Stimulated activated naive CD8-positive, alpha-beta T cell treated with anti-CD3 and anti-CD28 coated beads, Interleukin-15, Interleukin-2, amounts not matched to agents 100 ng/mL and 50 ng/mL, for 24 hours (primary cell): ENCODE measurements around the gene APP.

Source experiments
- H3K27ac Mint-ChIP-seq: one replicate; pipeline ENCODE4 v1.8.0; 2021; ENCODE audit warnings: mild to moderate bottlenecking, mixed read lengths
- H3K27me3 Mint-ChIP-seq: one replicate; pipeline ENCODE4 v1.8.0; 2021; ENCODE audit warnings: mixed read lengths
- H3K36me3 Mint-ChIP-seq: one replicate; pipeline ENCODE4 v1.8.0; 2021; ENCODE audit warnings: low read depth, mixed read lengths
- H3K4me1 Mint-ChIP-seq: one replicate; pipeline ENCODE4 v1.8.0; 2021; ENCODE audit warnings: low read depth, mixed read lengths
- H3K4me3 Mint-ChIP-seq: one replicate; pipeline ENCODE4 v1.8.0; 2021; ENCODE audit warnings: mild to moderate bottlenecking, mixed read lengths
- H3K9me3 Mint-ChIP-seq: one replicate; pipeline ENCODE4 v1.8.0; 2021; ENCODE audit warnings: mixed read lengths

Gene APP

DNA sequence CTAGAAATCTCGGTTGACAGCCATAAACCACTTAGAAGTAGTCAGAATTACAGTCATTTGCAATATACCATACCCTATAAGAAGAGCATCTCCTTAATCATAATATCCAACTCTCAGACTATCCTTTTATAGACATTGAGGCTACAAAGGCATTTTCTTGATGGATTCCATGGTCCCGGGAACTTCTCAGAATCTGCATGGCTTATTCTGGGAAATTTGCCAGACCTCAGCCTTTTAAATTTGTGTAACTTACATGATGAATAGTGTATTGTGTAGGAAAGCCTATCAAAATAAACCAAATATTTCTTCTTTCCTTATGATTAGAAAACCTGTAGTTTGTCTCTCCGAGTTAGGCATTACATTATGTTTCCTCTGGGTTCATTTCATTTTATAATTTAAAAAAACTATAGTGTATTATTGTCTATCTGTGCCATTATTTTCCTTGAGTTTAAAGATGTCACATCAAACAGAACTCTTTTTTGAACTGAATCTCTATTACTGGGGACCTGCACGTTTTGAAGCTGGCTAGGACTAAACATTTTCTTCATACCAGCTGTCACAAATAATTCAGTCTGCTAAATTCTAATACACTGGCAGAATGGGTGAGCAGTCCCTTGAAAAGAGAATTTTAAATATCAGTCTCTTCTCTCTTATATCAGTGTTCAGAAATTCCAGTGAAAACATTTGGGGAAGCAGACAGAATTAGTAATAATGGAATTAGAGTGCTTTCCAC is 332.9 kb downstream of the APP start:
- Mint-ChIP-seq H3K4me1 (no peaks in the 10 kb centered on the region), H3K4me3 (no peak overlapping the region), H3K9me3 (peaks cover 21% of the 10 kb centered on the region), H3K27ac (no peak overlapping the region), H3K27me3 (no peaks in the 10 kb centered on the region), H3K36me3 (no peaks in the 10 kb centered on the region)

DNA sequence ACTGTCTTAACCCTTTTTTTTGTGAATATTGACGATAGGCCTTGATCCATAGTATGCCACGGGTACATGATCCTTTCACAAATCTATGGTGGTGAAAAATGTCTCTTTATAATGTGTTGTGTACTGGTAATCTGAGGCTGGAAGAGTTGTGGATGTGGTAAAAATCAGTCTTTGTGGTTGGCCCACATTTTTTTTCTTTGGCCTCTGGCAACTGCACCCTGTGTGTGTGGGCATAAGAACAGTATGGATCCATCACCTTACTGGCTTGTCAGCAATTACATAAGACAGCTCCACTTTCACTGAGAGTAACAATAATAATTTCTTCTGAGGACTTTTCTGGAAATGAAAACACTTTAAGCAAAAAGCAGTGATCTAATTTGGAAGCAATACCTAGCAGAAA is 334.2 kb downstream of the APP start:
- H3K4me1 Mint-ChIP-seq, result peaks cover 7% of the 10 kb centered on the region
- H3K36me3 Mint-ChIP-seq, result no peaks in the 10 kb centered on the region
- H3K27me3 Mint-ChIP-seq, result no peaks in the 10 kb centered on the region
- H3K27ac Mint-ChIP-seq, result no peak overlapping the region
- H3K9me3 Mint-ChIP-seq, result peaks cover 21% of the 10 kb centered on the region
- no peak overlapping the region for H3K4me3 Mint-ChIP-seq

- peaks cover 13% of the 10 kb centered on the region for H3K9me3 Mint-ChIP-seq
- H3K4me1 Mint-ChIP-seq, result peaks cover 8% of the 10 kb centered on the region
- H3K4me3 Mint-ChIP-seq, result no peak overlapping the region
- H3K27ac Mint-ChIP-seq, result no peak overlapping the region
- H3K27me3 Mint-ChIP-seq, result no peaks in the 10 kb centered on the region
- H3K36me3 Mint-ChIP-seq, result no peaks in the 10 kb centered on the region
Observed at GRCh38 chr21:25834381-25834780, 336.2 kb downstream of the APP start.

- Mint-ChIP-seq H3K27ac (peak overlapping the region; percentile 3), H3K4me1 (peaks cover 8% of the 10 kb centered on the region), H3K9me3 (peaks cover 6% of the 10 kb centered on the region), H3K4me3 (no peak overlapping the region), H3K36me3 (no peaks in the 10 kb centered on the region), H3K27me3 (no peaks in the 10 kb centered on the region)
Observed at GRCh38 chr21:25831300-25831960, 339.1 kb downstream of the APP start.
